GM19238 (cell line): ENCODE measurements around the gene IGFL3.
"Not testable (repeated sequence)": the region's sequence is repeated elsewhere in the genome, so short reads cannot be mapped to it uniquely, and the experiment has no call there.

ENCODE experiments used
- DNase-seq: peaks from one replicate; pipeline ENCODE4 v3.0.0; 2011; ENCODE audit warnings: low spot score; ENCODE audit not compliant: insufficient read length

The IGFL3 gene

DNA sequence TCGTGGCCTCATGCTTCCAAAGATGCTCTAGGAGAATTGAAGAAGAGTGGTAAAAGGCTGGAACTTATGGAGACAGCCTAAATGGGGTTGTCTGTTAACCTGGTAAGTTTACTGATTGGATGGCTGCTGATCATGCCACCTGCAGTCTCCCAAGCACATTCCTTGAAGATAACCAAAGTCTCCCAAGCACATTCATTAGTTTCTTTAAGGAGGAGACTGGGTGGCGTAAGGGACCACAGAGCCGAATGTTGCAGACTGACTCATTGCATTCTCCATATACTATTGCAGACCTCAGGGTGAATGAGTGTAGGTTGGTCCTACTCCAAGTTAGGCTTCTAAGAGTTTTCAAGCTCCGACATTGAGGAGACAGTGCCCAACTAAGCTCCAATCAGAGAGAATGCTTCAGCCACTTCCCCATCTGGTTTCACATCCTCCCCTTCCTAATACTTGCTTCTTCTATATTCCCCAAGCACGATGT, at the start of gene IGFL3:
Gene IGFL3, minus strand, starts transcription at position 51 of the 478 bp plus-strand sequence. Its CDS starts 39 bp downstream, at position 12.
- DNase-seq: no peak

DNA sequence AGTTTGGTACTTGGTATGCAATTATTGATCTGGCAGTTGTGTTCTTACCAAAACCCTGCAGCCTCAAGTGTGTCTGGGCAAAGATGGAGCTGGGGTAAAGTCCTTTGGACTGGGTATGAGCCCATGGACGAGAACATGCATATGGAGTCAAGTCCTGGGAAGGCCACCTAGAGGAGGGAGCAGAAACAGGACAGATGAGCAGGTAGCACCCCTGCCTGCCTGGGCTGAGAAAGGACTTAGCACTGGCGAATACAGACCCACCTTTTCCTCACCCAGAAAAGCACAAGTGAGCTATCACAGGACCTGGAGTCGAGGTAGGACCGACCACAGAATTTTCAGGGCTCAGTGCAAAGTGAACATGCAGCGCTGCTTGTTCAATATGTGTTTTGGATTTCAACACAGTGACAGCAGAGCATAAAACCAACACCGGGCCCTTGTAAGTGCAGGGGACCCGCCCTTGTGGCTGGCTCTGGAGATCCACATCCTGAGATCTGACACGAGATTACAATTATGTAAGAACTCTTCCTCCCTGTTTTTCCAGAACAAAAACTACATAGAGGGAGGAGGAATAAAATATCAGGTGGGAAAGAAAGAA, 49.5 kb upstream of the IGFL3 start:
- DNase-seq: no peak

DNA sequence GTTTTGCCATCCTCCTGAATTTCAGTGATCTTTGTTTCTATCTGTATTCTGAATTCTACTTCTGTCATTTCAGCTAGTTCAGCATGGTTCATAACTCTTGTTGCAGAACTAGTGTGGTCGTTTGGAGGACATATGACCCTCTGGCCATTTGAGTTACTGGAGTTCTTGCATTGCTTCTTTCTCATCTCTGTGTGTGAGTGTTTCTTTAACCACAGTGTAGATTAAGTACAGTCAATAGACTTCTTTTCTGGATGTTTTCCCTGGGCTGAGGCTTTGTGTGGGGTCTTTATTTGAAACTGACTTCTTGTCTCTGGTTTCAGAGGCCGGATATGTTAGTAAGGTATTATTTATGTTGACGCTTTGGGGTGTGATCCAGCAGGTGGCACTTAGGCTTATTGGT, 38.2 kb upstream of the IGFL3 start:
- DNase-seq: no peak

DNA sequence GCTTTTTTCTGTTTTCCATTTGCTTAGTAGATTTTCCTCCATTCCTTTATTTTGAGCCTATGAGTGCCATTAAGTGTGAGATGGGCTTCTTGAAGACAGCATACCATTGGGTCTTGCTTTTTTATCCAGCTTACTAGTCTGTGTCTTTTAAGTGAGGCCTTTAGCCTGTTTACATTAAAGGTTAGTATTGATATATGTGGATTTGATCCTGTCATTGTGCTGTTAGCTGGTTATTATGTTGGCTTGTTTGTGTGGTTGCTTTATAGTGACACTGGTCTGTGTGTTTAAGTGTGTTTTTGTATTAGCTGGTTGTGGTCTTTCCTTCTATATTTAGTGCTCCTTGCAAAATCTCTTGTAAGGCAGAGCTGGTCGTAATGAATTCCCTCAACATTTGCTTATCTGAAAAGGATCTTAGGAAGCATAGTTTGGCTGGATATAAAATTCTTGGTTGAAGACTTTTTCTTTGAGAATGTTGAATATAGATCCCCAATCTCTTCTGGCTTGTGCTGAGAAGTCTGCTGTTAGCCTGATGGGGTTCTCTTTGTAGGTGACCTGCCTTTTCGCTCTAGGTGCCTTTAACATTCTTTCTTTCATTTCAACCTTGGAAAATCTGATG, 37.3 kb upstream of the IGFL3 start:
- not testable (repeated sequence) for DNase-seq

DNA sequence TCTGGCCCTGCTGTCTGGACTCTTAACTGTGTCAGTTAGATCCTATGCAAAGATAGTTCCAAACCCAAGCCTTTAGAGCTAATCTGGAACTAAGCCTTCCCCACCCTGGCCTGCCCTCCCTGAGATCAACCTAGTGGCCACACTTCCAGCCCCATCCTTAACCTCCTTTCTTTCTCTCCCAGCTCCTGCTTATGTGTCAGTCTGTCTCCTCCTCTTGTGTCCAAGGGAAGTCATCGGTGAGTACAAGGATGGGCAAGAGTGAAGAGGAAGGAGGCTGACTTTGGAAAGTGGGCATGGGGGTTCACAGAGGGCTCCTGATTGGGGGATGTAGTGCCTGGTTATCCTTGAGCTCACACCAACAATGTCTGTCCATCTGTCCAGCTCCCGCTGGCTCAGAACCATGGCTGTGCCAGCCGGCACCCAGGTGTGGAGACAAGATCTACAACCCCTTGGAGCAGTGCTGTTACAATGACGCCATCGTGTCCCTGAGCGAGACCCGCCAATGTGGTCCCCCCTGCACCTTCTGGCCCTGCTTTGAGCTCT, 35.8 kb upstream of the IGFL3 start:
- no peak for DNase-seq

DNA sequence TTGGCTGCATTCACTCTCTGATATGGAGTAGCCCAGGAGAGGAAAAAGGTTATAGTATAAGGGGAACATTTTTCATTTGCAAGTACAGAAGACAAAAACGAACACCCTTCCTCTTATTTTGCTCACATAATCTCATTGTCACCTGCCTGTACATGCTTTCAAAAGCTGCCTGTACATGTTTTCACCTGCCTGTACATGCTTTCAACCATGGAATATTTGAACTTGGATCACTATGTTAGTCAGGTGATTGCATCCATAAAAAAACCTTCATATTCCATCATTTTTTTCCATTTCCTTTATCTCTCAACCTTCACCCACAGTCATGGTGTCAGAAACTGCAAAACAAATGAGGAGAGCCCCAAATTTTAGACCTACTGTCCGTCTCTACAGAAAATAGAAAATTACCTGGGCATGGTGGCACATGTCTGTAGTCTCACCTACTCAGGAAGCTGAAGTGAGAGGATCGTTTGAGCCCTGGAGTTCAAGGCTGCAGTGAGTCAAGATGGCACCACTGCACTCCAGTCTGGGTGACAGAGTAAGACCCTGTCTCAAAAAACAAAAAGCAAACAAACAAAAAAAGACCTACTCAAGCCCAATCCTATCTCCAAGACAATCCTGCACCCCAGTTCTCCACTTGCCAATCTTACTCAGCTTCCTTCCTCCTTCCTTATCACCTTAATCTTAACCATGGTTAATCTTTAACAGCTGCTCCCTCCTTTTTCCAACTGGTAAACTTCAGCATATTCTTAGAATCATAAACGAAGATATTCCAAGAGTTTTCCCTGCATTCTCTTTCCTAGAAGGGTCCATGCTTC, 35.1 kb upstream of the IGFL3 start:
- DNase-seq: no peak

DNA sequence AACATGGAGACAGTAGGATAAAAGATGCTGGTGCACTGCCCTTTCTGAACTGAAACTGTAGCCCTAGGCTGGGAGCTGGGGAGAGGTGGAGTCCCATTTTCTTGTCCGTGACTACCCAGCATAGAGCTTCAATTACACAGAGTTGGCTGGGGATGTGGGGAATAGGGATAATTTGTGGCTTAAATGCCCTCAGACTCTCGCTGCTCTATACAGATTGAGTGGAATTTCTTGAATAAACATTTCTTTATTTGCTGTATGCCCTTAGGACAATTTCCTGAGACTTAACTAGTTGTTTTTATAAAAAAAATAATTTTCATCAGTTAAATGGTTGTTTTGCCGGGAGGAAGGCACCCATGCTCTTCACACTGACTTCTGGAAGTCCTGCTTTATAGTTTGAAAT, 30.7 kb upstream of the IGFL3 start:
- no peak for DNase-seq

DNA sequence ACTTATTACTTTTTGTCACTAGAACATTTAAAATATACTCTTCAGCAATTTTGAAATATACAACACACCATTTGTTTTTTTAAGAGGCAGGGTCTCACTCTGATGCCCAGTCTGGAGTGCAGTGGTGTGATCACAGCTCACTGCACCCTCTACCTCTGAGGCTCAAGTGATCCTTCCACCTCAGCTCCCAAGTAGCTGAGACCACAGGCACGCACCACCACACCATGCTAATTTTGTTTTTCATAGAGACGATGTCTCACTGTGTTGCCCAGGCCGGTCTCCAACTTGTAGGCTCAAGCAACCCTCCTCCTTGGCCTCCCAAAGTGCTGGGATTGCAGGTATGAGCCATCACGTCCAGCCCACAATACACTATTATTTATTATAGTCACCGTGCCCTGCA, 26.1 kb upstream of the IGFL3 start:
- DNase-seq: no peak

DNA sequence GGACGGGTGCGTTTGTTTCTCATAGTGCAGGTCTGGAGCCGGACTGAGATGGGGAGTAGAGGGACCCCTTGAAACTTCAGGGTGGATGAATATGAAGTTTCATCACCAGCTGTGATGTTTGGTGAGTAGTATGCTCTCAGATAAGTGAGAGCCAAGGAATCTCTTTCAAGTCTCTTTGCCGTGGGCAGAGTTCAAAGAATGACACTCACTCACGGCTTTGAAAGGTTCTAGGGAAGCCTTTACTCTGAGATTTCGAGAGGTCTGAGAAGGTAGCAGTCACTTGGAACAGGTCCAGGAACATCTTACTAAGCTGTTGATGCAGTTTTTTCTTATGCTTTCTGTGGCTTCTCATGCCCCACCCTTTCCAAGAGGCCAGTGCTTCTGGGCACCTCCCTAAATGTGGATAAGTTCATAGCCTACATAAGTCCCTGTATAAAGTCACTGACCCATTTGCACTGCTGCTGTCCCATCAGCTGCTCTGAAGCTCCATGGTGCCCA, 23.4 kb upstream of the IGFL3 start, which contains the start of gene IGFL2:
Gene IGFL2, plus strand, starts transcription at position 448 of the 498 bp plus-strand sequence. Its CDS starts 41 bp downstream, at position 489.
- DNase-seq: no peak

DNA sequence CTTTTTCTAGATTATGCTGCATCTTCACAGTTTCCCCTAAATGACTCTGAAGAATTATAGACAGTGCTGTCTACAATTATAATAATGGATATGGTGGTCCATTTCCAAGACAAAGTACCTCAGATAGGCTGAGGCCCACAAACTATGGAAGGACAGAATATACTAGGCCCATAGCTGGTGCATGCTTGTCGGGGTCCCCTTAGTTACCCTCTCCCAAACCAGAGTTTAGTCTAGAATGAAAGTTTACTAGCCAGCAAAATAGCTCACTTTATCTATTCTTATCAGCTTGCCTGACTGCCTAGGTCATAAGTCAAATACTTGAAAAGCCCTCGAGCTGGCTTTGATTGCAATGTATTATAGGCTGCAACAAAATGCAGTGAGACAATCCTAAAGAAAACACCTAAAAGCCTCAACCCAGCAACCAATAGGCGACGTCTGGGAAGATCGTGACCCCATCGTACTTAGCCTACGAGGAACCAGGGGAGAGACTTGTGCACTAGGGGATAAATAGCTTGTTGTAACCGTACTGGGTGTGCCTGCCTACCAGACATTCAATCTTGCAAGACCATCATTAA, 22.8 kb upstream of the IGFL3 start:
- DNase-seq: no peak

DNA sequence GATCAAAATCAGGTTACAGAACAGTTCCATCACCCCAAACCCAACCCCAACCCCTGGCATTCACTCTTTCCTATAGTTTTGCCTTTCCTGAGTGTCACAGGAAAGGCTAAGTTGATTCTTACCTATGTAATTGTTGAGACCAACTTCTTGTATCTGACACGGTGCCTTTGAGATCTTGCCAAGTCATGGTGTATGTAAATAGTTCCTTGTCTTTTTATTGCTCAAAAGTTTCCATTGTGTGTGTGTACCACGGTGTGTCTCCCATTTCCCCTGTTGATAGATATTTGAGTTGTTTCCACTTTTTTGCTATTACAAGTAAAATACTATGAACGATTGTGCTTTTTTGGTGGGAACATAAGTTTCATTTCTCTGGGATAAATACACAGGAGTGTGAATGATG, 20.3 kb upstream of the IGFL3 start:
- DNase-seq: no peak

DNA sequence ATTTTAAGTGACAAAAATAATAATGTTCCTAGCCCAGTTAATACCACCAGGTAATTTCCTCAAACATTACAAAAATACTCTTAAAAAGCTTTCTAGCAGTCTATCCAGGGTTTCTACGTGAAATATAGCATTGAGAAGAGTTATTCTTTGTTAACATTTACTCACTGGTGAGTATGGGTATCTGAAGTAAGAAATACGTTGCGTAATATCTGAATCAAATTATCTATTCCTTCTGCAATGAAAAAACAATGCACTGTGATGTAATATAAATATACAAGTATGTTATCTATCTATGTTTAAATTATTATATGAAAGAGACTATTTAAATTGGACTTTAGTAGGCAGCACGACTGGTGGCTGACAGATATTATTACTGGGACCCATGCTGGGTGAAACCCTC, 17.8 kb upstream of the IGFL3 start:
- no peak for DNase-seq

DNA sequence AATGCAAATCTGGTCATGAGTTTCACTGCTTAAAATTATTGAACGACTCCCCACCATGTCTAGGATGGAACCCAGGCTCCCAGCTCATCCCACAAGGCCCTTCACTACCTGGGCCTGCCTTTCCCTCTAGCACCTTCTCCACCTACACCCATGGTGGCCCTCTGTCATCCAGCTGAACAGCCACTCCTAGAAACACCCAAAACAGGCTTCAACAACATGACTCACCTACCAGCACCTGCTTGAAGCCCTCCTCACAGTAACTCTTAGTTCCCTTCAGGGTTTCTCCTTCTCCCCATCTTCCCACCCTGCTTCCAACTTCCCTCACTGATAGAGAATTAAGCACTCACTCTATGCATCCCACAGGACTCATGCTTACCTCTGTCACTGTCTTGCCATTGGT, 16.9 kb upstream of the IGFL3 start:
- no peak for DNase-seq

DNA sequence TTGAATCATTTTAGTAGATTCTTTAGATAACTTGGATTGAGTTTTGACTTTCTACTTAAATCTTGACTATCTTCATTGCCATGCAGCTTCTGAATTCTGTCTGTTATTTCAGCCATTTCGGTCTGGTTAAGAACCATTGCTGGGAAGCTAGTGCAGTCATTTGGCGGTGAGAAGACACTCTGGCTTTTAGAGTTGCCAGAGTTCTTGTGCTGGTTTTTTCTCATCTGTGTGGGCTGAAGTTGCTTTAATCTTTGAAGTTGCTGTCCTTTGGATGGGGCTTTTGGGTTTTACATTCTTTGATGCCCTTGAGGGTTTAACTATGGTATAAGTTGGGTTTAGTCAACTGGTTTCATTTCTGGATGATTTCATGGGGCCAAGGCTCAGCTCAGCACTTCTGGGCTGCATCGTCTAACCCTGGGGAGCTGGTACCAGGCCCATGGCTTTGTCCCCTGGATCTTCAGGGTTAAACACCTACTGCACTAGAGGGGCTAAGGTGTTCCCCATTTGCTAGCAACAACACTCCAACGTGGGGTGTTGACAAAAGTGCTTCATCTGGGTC, 13.5 kb upstream of the IGFL3 start:
- DNase-seq: no peak

DNA sequence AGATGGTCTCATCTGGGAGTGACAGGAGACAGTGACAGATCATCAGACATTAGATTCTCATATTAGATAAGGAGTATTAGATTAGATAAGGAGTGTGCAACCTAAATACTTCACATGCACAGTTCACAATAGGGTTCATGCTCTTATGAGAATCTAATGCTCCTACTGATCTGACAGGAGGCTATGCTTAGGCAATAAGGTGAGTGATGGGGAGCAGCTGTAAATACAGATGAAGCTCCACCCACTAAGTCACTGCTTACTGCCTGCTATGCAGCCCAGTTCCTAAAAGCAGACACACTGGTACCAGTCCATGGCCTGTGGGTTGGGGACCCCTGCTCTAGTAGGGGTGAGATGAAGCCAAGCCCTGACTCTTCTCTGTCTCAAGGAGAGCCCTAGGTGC, 10.0 kb upstream of the IGFL3 start:
- DNase-seq: no peak

DNA sequence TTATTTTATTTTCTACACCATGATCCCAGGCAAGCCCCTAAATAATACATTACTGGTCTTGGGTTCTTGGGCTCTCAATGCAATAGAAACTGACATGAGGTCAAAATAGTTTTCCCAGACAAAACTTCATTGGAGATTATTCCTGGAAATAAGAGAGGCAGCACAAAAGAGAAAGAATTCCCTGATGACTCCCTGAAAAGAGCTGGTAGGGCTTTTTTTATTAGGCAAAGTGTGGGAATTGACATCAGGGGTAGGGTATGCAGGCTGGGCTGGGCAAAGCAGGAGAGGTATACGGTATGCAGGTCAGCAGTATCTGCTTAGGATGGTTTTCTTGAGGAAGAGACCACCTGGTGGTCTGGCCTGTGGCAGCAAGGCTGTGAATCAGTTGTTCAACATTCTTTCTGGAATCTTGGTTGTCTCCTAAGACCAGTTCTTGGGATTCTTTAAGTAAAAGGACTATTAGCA, 9.3 kb upstream of the IGFL3 start:
- no peak for DNase-seq

DNA sequence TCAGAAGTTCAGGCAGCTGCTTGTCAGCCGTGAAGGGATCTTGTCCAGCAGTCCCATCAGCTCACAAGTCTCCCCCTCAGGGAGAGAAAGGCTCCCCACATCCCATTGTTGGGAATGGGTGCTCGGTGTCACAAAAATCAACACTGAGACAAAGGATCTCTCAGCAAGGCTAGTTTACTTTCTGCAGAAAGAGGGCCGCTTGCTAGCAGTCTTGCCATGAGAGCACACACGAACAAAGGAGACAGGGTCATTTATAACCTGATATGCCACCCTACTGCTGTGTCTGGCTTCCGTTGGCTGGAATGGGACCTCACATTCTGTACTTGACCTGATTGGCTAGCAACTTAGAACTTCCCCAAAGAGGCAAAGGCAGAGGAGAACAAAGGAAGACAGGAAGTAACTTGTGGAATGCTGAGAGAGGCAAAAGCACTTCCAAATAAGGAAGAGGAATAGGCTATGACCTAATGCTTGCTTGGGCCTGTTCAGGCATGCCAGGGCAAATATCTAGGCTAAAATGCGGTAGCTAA, 8.7 kb upstream of the IGFL3 start:
- no peak for DNase-seq

DNA sequence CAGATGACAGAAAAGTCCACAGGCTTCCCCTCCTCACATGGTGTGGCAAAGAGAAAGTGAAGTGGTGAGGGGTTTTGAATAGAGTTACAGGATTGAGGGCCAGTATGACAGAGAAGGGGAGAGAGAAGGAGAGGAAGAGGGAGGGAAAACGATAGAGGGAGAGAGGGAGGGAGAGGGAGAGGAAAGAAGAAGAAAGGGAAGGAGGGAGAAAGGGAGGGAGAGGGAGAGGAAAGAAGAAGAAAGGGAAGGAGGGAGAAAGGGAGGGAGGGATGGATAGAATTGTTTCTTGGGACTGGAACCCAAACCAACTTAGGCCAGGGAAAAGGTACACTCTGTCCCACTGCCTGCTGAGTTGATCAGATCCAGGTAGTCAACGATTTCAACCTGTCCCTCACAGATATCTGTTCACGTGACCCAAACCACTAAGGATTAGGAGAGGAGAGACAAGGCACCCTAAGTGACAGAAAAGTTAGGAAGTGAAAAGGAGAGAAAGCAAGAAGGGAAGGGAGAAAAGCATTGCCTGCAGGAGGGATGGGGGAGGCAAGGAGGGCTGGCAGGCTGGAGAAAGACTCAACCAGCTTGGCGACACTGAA, 8.1 kb upstream of the IGFL3 start:
- DNase-seq: no peak

DNA sequence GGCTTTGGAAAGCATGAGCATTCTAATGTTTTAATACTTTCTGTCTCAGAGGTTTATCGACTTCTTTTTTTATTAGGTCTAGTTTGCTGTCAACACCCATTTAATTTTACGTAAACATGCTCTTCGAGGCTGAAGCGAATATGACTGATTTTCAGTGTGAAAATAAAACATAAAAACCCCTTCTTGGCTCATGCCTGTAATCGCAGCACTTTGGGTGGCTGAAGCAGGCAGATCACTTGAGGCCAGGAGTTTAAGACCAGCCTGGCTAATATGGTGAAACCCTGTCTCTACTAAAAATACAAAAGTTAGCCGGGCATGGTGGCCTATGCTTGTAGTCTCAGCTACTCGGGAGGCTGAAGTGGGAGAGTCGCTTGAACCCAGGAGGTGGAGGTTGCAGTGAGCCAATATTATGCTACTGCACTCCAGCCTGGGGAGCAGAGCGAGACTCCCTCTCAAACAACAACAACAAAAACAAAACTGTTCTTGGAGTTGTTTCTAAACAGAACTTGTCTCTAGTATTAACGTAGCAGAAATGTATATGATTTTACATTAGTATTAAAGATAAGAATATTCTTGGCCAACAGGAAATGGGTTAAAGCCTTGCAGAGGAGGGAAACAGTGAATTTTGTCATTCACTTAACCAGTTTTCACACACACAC, 7.1 kb upstream of the IGFL3 start:
- DNase-seq: no peak

DNA sequence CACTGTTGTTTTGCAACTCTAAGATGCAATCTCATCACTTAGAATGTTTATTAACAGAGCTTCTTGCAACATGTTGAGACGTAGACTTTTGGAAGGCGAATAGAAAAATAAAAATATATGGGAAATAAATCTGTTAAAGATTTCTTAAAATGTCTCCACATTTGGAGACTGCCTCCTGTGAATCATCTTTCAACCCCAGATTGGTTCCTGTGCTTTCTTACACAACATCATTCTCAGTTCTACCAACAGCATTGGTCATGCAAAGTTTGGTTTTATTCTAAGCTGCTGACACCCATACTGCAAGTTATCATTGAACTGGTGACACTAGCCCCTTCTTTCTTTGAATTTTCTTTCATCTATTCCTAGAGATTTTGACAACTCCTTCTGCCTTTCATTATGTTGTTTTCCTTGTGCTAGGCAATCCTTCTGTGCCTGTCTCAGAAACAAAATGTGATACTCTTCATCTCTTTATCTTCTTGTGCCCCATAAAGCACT, 1.6 kb upstream of the IGFL3 start:
- no peak for DNase-seq
